ENCODE results near the gene GTPBP3. TPM values are rescaled to one million over a fixed set of nuclear protein-coding genes. Genes with fewer than 3 reads are reported as not detected.

The GTPBP3 gene
- total and polyA plus RNA-seq, 9 of the 15 experiments (the other 6 are each of a cell fraction or from before 2014, with no cell fraction given) = 4.9 to 124 (median 22.6) TPM

GRCh38 chr19:17336872-17337674 lies at the start of gene GTPBP3 (continued):
- TF ChIP-seq TSHZ1 (CRISPR knock-in tag; IDR thresholded peaks at IDR 0.05) = no peak
- TF ChIP-seq PYGO2 (tag; IDR thresholded peaks at IDR 0.05) = no peak
- TF ChIP-seq CREM (IDR thresholded peaks at IDR 0.05; ENCODE audit: low read depth) = peak; percentile 93
- TF ChIP-seq ZC3H8 (IDR thresholded peaks at IDR 0.05) = peak; percentile 83; the same call in 1 of the 2 replicates
- no peak for TF ChIP-seq CCNT2 (IDR thresholded peaks at IDR 0.05; ENCODE audit: borderline replicate concordance, extremely low read depth, insufficient read length, low read depth, low read length)
- no peak; the same call in none of the 2 replicates for TF ChIP-seq NFATC3 (IDR thresholded peaks at IDR 0.05)
- TF ChIP-seq SAP30 (IDR thresholded peaks at IDR 0.05; ENCODE audit: borderline replicate concordance, insufficient read depth, low read depth, low read length, poor library complexity, severe bottlenecking) = peak; percentile 50
